Activated gamma-delta T cell treated with anti-CD3 and anti-CD28 coated beads, Interleukin-2, amount 50 U/mL, for 16 hours (primary cell): Measurements from ENCODE around the gene CDH15.
A peak's percentile ranks its signal among the peaks of the same experiment; 100 is the strongest.

Experiments
- DNase-seq: peaks from one replicate; pipeline ENCODE4 v3.0.0-alpha.2; 2020; ENCODE audit warnings: low read depth

Gene CDH15

GRCh38 chr16:89171216-89172170 lies at the start of gene CDH15:
TSS of gene CDH15 (plus strand) at chr16:89171748. CDS start at chr16:89171832, 84 bp downstream.
- peak; percentile 80 for DNase-seq

DNA sequence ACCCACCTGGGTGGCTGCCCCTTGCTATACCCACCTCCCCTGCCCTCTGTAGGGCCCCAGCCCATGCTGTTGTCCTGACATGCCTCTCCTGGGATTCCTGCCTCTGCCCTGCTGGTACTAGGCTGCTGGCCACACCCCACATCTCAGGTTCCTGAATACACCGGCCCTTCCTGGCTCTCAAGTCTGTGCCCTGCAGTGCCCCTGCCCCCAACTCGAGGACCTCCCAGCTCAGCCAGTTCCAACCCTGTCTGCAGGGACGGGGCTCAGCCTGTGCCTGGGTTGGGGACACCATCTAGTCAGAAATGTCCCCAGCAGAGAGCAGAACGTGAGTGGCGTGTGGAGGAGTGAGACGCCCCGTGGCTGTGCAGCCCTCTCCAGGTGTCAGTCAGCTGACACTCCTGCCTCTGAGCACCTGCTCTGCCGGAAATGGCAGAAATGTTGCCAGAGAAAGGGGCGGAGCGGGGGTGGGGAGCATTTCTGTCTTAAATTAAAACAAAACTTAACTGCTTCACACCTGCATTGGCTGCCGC lies 49.2 kb upstream of the CDH15 start:
- DNase-seq: peak; percentile 46

- DNase-seq: no peak
These were observed 48.3 kb upstream of the CDH15 start for GRCh38 chr16:89123001-89123830.

DNA sequence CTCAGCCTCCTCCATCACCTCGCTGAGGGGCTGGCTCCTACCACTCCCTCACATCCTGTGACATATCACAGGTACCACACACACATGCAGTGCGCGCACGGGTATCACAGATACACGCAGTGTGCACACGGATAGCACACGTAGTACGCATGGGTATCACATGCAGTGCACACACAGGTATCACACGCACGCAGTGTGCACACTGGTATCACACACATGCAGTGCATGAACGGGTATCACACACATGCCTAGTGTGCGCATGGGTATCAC lies 47.8 kb upstream of the CDH15 start:
- no peak for DNase-seq

DNA sequence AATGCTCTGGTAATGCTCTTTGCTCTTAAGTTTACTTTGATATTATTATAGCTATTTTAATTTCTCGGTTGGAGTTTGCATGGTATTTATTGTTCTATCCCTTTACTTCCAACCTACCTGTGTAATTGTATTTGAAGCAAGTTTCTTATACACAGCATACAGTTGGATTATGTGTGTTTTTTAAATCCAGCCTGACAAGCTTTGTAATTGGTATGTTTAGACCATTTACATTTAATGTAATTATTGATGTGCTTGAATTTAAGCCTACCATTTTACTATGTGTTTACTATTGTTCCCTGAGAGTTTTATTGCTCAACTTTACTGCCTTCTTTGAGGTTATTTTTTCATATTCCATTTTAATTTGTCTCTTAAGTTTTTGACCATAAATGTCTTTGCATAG lies 42.2 kb upstream of the CDH15 start:
- no peak for DNase-seq

DNA sequence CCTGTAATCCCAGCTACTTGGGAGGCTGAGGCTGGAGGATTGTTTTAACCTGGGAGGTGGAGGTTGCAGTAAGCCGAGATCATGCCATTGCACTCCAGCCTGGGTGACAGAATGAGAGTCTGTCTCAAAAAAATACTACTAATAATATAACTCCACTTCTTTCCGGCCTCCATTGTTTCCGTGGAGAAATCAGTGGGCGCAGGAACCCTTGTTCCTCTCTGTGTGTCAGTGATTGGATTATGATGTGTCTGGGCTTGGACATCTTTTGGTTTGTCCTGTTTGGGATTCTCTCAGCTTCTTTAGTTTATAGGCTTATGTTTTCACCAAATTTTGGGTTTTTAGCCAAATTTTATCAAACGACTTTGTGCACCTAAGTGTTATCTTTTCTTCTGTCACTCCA lies 41.1 kb upstream of the CDH15 start:
- DNase-seq: no peak

- no peak for DNase-seq
These were observed 39.8 kb upstream of the CDH15 start for GRCh38 chr16:89131783-89132182.

- DNase-seq: no peak
These were observed 39.1 kb upstream of the CDH15 start for GRCh38 chr16:89132194-89133005.

DNA sequence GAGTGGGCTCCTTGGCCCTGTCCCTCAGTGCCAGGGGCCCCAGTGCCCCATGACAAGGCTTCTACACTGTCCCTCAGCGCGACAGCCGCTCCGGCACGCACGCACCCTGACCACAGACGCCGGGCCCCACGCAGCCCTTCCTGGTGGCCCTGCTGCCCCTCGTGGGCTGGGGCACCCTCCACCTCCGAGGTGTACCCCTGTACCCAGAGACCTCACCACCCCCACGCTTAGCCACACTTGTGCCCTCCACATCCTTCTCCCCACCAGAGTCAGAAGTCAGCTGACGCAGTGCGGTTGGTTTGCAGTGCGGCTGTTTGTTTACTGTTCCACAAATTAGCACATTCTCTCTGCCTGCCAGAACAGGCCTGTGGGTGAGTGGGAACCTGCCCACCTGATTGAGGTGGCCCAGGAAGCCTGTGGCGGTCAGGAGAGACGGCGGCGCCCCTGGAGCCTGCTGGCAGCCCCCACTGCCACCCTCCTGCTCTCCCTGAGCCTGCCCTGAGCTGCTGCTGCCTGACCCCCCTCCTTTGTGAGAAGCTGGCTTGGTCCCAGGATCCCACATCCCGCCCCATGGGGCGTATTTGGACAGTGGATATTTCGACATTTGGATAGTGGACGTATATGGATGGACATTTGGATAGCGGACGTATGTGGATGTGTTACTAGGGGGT lies 38.0 kb upstream of the CDH15 start:
- no peak for DNase-seq

GRCh38 chr16:89134269-89134668 lies 37.3 kb upstream of the CDH15 start:
- no peak for DNase-seq

DNA sequence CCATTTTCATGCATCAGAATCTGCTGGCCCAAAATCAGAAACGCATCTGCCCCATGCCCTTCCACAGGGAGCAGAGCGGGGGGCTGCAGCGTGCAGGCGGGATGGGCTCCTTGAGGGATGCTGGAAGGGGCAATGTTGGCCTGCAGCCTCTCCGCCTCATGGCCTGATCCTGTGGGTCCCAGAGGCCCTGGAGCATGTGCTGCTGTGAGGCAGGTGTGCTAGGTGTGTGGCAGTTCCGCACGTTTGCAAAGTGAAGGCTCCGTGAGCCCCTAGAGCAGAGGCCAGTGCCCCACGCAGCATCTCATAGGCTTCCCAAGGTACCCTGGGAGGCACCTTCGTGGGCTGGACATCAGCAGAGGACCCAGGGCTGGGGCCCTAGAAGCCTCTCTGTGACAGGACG lies 36.4 kb upstream of the CDH15 start:
- DNase-seq: no peak

DNA sequence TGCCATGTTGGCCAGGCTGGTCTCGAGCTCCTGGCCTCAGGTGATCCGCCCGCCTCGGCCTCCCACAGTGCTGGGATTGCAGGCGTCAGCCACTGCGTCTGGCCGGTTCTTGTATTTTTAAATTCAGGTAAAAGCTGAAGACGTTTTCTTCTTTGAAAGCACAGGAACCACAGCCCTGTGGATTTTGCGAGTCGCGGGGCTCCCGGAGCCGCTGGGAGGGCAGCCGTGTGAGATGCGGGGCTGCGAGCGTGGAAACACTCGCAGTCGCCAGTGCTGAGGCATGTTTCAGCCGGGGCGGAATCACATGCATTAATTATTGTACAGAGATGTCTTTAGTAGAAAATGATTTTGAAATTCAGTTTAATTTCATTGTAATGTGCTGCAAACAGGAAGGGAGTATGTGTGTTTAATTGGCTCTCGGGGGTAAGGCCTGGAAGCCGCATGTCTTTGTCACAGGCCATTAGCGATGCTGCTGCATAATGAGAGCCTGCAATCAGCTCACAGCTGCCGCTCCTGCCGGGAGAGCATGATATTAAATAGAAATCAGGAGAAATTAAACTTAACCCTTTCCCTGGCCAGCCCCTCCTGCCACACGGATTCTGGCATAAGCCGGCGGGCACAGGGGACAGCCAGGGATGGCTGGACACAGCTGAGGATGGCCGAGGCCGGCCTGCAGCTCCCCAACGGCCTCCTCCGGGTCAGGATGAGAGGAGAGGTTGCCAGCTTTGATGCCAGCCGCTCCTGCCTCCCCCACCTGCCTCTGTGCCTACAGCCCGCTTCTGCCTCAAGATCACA lies 35.4 kb upstream of the CDH15 start:
- DNase-seq: no peak

DNA sequence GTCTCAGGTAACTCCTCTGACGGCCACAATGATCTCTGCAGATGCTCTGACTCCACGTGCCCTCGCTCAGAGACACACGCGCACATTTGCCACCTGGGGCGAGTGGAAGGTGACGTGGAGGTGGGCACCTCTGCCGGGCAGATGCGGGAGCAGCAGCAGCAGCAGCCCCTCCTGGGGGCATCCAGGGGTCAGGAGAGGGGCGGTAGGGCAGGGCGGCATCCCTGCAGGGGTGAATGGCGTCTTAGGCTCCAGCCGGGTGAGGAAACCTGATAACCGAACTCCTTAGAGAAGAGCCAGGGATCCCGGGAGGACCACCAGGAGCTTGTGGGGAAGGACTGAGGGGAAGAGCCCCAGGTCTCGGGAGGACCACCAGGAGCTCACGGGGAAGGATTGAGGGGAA lies 34.6 kb upstream of the CDH15 start:
- DNase-seq: no peak

DNA sequence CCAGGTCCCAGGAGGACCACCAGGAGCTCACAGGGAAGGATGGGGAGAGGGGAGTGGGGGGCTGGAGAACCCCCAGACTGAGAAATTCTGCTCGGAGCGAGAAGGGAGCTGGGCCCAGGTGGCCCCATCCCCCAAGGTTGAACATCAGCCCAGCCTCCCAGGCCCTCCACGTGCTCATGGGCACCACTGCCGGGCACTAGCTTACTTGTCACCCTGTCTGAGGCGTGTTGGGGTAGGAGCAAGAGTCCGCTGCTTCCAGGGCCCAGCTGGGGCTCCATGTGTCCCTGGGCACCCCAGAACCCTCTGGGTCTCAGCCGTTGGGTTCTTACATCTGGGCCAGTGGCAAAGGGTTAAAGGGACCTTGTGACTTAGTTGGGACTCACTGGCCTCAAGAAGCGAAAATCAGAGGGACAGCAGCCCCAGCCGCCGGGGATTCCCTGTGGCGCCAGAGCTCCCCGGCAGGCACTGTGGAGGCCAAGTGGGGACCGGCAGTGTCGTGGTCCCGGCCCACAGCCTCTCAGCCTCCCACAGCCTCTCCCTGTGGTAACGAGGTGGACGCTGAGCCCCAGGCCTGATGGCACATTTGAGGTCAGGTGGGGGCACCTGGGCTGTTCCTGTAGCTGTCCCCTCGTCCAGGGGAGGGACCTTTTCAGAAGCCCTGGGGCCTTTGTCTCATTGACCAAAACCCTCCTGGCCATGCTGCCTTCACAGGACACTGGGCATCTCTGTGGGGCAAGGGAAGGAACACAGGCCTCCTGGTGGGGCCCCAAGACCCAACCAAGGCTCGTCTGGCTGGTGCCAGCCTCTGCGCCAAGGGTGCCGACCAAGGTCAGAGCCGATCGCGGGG lies 33.7 kb upstream of the CDH15 start:
- DNase-seq: no peak

DNA sequence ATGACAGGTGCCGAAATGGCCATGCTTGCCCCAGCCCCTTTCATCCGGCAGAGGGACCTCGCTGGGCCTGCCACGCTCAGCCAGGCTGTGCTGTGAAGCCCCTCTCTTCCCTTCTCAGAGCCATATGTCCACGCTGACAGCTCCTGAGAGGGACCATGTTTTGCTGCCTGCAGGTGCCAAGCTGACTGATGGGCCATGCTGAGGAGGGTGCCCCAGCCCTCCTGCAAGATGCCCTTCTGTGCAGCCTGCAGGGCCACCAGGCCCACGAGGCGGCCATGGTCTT lies 33.1 kb upstream of the CDH15 start:
- DNase-seq: no peak

GRCh38 chr16:89138843-89139520 lies 32.6 kb upstream of the CDH15 start:
- no peak for DNase-seq

- no peak for DNase-seq
These were observed 31.6 kb upstream of the CDH15 start for GRCh38 chr16:89139907-89140361.

DNA sequence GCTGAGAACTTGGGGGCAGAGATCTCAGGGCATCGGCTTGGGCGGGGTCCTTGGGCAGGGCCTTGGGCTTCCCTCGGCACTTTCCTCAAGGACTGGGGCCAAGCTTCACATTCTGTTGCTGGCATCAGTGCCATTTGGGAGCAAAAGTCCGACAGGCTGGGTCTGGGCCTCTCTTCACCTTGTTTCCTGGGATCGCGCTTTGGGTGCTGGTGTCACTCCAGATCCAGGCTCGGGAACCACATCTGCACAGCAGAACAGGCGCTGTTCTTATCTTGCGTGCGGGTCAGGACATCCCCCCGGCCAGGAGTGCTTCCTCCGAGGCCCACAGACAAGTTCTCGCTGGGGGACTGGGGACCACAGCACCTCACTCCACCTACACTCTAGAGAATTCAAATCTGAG lies 31.1 kb upstream of the CDH15 start:
- no peak for DNase-seq
